Neural cell (in vitro differentiated cells): ENCODE measurements around the gene ITGA8. TPM values are rescaled to one million over a fixed set of nuclear protein-coding genes. Genes with fewer than 3 reads are reported as not detected.

Source experiments
- H2AFZ ChIP-seq: fragments of 200-600, 300-800 bp; sonication (generic), shearing (Covaris generic); 2 replicates; pipeline ENCODE4 v1.6.0; 2014; ENCODE audit warnings: low read depth, mild to moderate bottlenecking, antibody characterized with exemption, low read length, moderate library complexity
- H3F3A ChIP-seq: fragments of 200-600 bp; shearing (Covaris generic); 2 replicates; pipeline ENCODE4 v1.6.1; 2016; ENCODE audit warnings: mild to moderate bottlenecking, moderate library complexity, mixed read lengths, antibody characterized with exemption, low read length; ENCODE audit not compliant: insufficient read depth, poor library complexity, severe bottlenecking
- H3K27ac ChIP-seq: fragments of 200-600, 300-800 bp; sonication (generic), shearing (Covaris generic); 2 replicates; pipeline ENCODE4 v1.5.1; 2014; ENCODE audit warnings: mild to moderate bottlenecking, low read length, moderate library complexity
- H3K27me3 ChIP-seq: fragments of 300-800, 200-600 bp; sonication (generic), shearing (Covaris generic); 2 replicates; pipeline ENCODE4 v1.6.0; 2014; ENCODE audit warnings: mild to moderate bottlenecking, low read depth, low read length, moderate library complexity; ENCODE audit not compliant: insufficient read depth
- H3K36me3 ChIP-seq: fragments of 300-800, 200-600 bp; sonication (generic), shearing (Covaris generic); 2 replicates; pipeline ENCODE4 v1.5.1; 2014; ENCODE audit warnings: mild to moderate bottlenecking, antibody characterized with exemption, low read length, moderate library complexity; ENCODE audit not compliant: insufficient read depth
- H3K4me2 ChIP-seq: fragments of 300-800, 200-600 bp; sonication (generic), shearing (Covaris generic); 2 replicates; pipeline ENCODE4 v1.6.0; 2014; ENCODE audit warnings: mild to moderate bottlenecking, low read length
- H3K4me3 ChIP-seq: fragments of 300-800, 200-600 bp; sonication (generic), shearing (Covaris generic); 2 replicates; pipeline ENCODE4 v1.5.1; 2014; ENCODE audit warnings: mild to moderate bottlenecking, low read length, moderate library complexity
- H3K79me2 ChIP-seq: fragments of 200-600 bp; shearing (Covaris generic); replicated peaks from 2 replicates; pipeline ENCODE4 v1.6.0; 2014; ENCODE audit warnings: mild to moderate bottlenecking, low read length, moderate library complexity; ENCODE audit not compliant: insufficient read depth
- H3K9ac ChIP-seq: fragments of 300-800, 200-600 bp; sonication (generic), shearing (Covaris generic); 2 replicates; pipeline ENCODE4 v1.6.1; 2016; ENCODE audit warnings: mild to moderate bottlenecking, low read length, mixed read lengths
- H3K9me2 ChIP-seq: fragments of 200-600 bp; shearing (Covaris generic); 2 replicates; pipeline ENCODE4 v1.6.1; 2016; ENCODE audit warnings: mild to moderate bottlenecking, low read length, mixed read lengths; ENCODE audit not compliant: insufficient read depth
- H3K9me3 ChIP-seq: fragments of 200-600, 300-800 bp; sonication (generic), shearing (Covaris generic); 2 replicates; pipeline ENCODE4 v1.6.1; 2016; ENCODE audit warnings: mild to moderate bottlenecking, mixed run types, low read length, moderate library complexity, mixed read lengths
- H4K20me1 ChIP-seq: fragments of 200-600 bp; shearing (Covaris generic); 2 replicates; pipeline ENCODE4 v1.6.1; 2016; ENCODE audit warnings: mild to moderate bottlenecking, mixed run types; ENCODE audit not compliant: insufficient read depth
- CTCF ChIP-seq: fragments of 450-650 bp; IDR thresholded peaks from 2 replicates; pipeline ENCODE4 v1.5.1; 2014; ENCODE audit warnings: antibody characterized with exemption, mild to moderate bottlenecking, moderate library complexity; ENCODE audit not compliant: poor library complexity, severe bottlenecking
- EP300 ChIP-seq: fragments of 450-650 bp; conservative IDR thresholded peaks from 2 replicates; pipeline ENCODE4 v1.6.1; 2014; ENCODE audit warnings: antibody characterized with exemption, mild to moderate bottlenecking, moderate library complexity; ENCODE audit not compliant: poor library complexity, severe bottlenecking
- EZH2 ChIP-seq: fragments of 200-600, 300-800 bp; shearing (Covaris generic), sonication (generic); IDR thresholded peaks from 2 replicates; pipeline ENCODE4 v1.6.1; 2014; ENCODE audit warnings: antibody characterized with exemption, low read length, borderline replicate concordance, mild to moderate bottlenecking; ENCODE audit not compliant: insufficient read depth, poor library complexity, severe bottlenecking
- MXI1 ChIP-seq: fragments of 450-650 bp; conservative IDR thresholded peaks from 2 replicates; pipeline ENCODE4 v1.6.1; 2014; ENCODE audit warnings: antibody characterized with exemption, mild to moderate bottlenecking; ENCODE audit not compliant: poor library complexity, severe bottlenecking
- POLR2AphosphoS5 ChIP-seq: IDR thresholded peaks from 2 replicates; pipeline ENCODE4 v1.6.1; 2012
- RAD21 ChIP-seq: fragments of 450-650 bp; conservative IDR thresholded peaks from 2 replicates; pipeline ENCODE4 v1.6.1; 2014; ENCODE audit warnings: antibody characterized with exemption, mild to moderate bottlenecking, moderate library complexity
- REST ChIP-seq: IDR thresholded peaks from 2 replicates; pipeline ENCODE4 v1.6.1; 2012; ENCODE audit warnings: borderline replicate concordance
- SMC3 ChIP-seq: fragments of 450-650 bp; conservative IDR thresholded peaks from 2 replicates; pipeline ENCODE4 v1.6.1; 2014; ENCODE audit warnings: antibody characterized with exemption, mild to moderate bottlenecking, moderate library complexity; ENCODE audit not compliant: poor library complexity
- TAF1 ChIP-seq: IDR thresholded peaks from 2 replicates; pipeline ENCODE4 v1.6.1; 2012; ENCODE audit warnings: low read depth
- polyA plus RNA-seq: library from polyadenylated mRNA; depleted of rRNA; stranded (reverse); fragments of >200 nt; gene quantifications from 2 replicates; pipeline ENCODE4 v1.2.3, GENCODE V29; 2014

ITGA8 gene
- polyA plus RNA-seq, 1 donor from 2014 or later: 0.11 TPM

DNA sequence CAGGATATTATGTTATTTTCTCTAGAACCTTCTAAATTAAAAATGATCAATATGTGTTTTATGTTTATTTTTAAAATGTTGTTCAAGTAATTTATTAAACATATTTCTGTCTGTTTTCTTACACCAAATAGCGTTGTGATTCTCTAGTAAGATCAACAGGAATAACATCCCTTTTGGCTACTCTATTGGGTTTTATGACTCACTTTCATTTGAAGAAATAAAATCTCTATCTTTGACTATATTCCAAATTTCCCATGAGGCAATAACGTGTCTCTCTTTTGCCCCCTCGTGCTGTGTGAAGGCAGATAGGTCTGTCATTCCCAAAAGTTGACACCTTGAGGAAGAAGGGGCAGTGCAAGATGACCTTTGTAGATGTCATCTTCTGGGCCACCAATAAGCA, 40.9 kb downstream of the ITGA8 start:
- no peaks in the 10 kb centered on the region for H3F3A ChIP-seq
- no peak overlapping the region for H3K27ac ChIP-seq
- H3K36me3 ChIP-seq: no peaks in the 10 kb centered on the region
- no peak overlapping the region for H2AFZ ChIP-seq
- H3K4me3 ChIP-seq: no peak overlapping the region
- no peak overlapping the region for H3K9ac ChIP-seq
- no peaks in the 10 kb centered on the region for H3K79me2 ChIP-seq
- H3K9me2 ChIP-seq: no peaks in the 10 kb centered on the region
- no peaks in the 10 kb centered on the region for H4K20me1 ChIP-seq
- no peaks in the 10 kb centered on the region for H3K9me3 ChIP-seq
- no peaks in the 10 kb centered on the region for H3K27me3 ChIP-seq
- no peak overlapping the region for H3K4me2 ChIP-seq
- TF ChIP-seq MXI1 (no peak), SMC3 (no peak), EP300 (no peak), EZH2 (no peak), POLR2AphosphoS5 (no peak), RAD21 (no peak), TAF1 (no peak), CTCF (no peak), REST (no peak)

DNA sequence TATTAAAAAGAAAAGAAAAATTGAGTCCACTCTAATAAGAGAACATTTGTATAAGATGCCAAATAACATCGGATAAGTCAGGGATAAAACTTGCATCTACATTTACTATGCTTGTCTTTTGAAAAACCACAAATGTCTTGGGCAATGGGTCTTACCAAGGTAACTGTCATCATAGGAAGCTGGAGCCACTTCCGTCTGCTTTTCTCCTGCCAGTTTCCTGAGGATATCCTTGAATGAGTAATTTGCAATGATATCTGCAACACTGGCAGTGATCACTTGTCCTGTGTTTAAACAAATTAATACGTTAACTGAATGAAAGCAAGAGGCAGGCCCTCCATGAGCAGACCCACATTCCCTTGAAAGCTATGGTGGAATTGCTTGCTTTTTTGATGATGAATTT, 47.3 kb downstream of the ITGA8 start:
- Histone ChIP-seq H3K4me3 (no peak overlapping the region), H3K4me2 (no peak overlapping the region), H3K9me3 (no peaks in the 10 kb centered on the region), H3K9me2 (no peaks in the 10 kb centered on the region), H3K9ac (no peak overlapping the region), H3K27ac (no peak overlapping the region), H2AFZ (no peak overlapping the region), H4K20me1 (no peaks in the 10 kb centered on the region), H3K79me2 (no peaks in the 10 kb centered on the region), H3F3A (no peaks in the 10 kb centered on the region), H3K27me3 (no peaks in the 10 kb centered on the region), H3K36me3 (no peaks in the 10 kb centered on the region)
- TF ChIP-seq EZH2 (no peak), SMC3 (no peak), TAF1 (no peak), EP300 (no peak), REST (no peak), CTCF (no peak), POLR2AphosphoS5 (no peak), RAD21 (no peak), MXI1 (no peak)
